A673 (cell line): ENCODE data around the gene MON1B. TPM values are rescaled to one million over a fixed set of nuclear protein-coding genes. Genes with fewer than 3 reads are reported as not detected.

Experiments
- BruUV-seq: library from RNA; stranded (reverse); fragments of 400-500 nt; replicated peaks from 2 replicates; lab custom pipeline; 2021; lab: Mats Ljungman, UMichigan
- CTCF ChIA-PET: fragments of 300-600 bp; sonication (Branson Sonifier 250); formaldehyde crosslinking; loops from one replicate; lab custom pipeline; 2022; ENCODE audit warnings: antibody characterized with exemption; lab: Charles Lee
- POLR2A ChIA-PET: fragments of 300-600 bp; sonication (Branson Sonifier 250); formaldehyde crosslinking; loops from one replicate; lab custom pipeline; 2022; ENCODE audit warnings: antibody characterized with exemption; ENCODE audit not compliant: low non-redundant PET; lab: Charles Lee
- DNase-seq: peaks from one replicate; pipeline ENCODE4 v3.0.0-alpha.2; 2015; ENCODE audit warnings: low spot score
- H3K27ac ChIP-seq: fragments of 200-600 bp; sonication (generic); 2 replicates; pipeline ENCODE4 v1.5.1; 2016; ENCODE audit warnings: mixed run types, low read depth, mild to moderate bottlenecking, mixed read lengths, antibody characterized with exemption, low read length; ENCODE audit not compliant: poor library complexity, severe bottlenecking
- H3K27me3 ChIP-seq: fragments of 200-600 bp; sonication (generic); replicated peaks from 2 replicates; pipeline ENCODE4 v1.6.1; 2017; ENCODE audit warnings: mixed run types, low read depth, mild to moderate bottlenecking, mixed read lengths, antibody characterized with exemption, low read length; ENCODE audit not compliant: insufficient read depth, poor library complexity
- H3K36me3 ChIP-seq: fragments of 200-600 bp; sonication (generic); 2 replicates; pipeline ENCODE4 v1.6.1; 2016; ENCODE audit warnings: mixed run types, mild to moderate bottlenecking, mixed read lengths, antibody characterized with exemption, low read length; ENCODE audit not compliant: insufficient read depth, poor library complexity, severe bottlenecking
- H3K4me1 ChIP-seq: fragments of 200-600 bp; sonication (generic); 2 replicates; pipeline ENCODE4 v1.6.1; 2017; ENCODE audit warnings: mixed run types, mild to moderate bottlenecking, mixed read lengths, antibody characterized with exemption, low read length; ENCODE audit not compliant: insufficient read depth, poor library complexity, severe bottlenecking
- H3K4me3 ChIP-seq: fragments of 200-600 bp; sonication (generic); 2 replicates; pipeline ENCODE4 v1.5.1; 2016; ENCODE audit warnings: low read depth, mixed run types, mild to moderate bottlenecking, mixed read lengths, low read length; ENCODE audit not compliant: poor library complexity, severe bottlenecking
- H3K9me3 ChIP-seq: fragments of 200-600 bp; sonication (generic); 2 replicates; pipeline ENCODE4 v1.6.1; 2016; ENCODE audit warnings: mixed run types, low read depth, mild to moderate bottlenecking, mixed read lengths, antibody characterized with exemption, low read length; ENCODE audit not compliant: poor library complexity, severe bottlenecking
- EZH2 ChIP-seq: fragments of 200-600 bp; sonication (generic); IDR thresholded peaks from 2 replicates; pipeline ENCODE4 v1.6.1; 2017; ENCODE audit warnings: borderline replicate concordance, low read depth, mild to moderate bottlenecking, mixed read lengths, antibody characterized with exemption, low read length; ENCODE audit not compliant: poor library complexity, severe bottlenecking
- intact Hi-C: fragments of 100-400 bp; cut with micrococcal nuclease; formaldehyde crosslinking; loops from one replicate; pipeline ENCODE4 v1.10.0; 2022; ENCODE audit not compliant: unreplicated experiment
- total RNA-seq: library from RNA; stranded (reverse); gene quantifications from 2 replicates; pipeline ENCODE4 v1.2.3, GENCODE V29; 2021
- TF ChIP-seq, protein P1 (sequence below): fragments of 300-800, 200-600 bp; sonication (generic); conservative IDR thresholded peaks from 2 replicates; pipeline ENCODE4 v1.5.1; 2017; ENCODE audit warnings: low read depth, mild to moderate bottlenecking, antibody characterized with exemption, low read length, moderate library complexity, mixed read lengths

Gene MON1B
- total RNA-seq, 1 experiment from 2014 or later: 44.1 TPM

DNA sequence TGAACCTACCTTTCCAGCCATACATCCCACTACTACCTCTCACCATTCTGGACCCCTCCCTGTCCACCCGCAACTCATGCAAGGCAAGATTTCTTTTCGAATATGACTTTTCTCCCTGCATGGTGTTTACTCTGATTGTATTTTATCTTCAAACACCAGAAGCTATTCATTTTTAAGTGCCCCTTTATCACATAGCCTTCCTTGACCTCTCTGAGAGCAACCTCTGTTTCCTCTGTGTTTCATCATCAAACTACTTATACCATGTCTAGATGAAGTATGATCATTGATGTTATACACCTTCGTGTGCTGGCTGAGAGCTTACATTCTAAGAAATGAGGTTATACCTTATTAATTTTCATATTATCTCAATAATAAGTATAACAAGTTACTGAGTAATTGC lies 40.1 kb downstream of the MON1B start:
- TF ChIP-seq, protein P1, sequence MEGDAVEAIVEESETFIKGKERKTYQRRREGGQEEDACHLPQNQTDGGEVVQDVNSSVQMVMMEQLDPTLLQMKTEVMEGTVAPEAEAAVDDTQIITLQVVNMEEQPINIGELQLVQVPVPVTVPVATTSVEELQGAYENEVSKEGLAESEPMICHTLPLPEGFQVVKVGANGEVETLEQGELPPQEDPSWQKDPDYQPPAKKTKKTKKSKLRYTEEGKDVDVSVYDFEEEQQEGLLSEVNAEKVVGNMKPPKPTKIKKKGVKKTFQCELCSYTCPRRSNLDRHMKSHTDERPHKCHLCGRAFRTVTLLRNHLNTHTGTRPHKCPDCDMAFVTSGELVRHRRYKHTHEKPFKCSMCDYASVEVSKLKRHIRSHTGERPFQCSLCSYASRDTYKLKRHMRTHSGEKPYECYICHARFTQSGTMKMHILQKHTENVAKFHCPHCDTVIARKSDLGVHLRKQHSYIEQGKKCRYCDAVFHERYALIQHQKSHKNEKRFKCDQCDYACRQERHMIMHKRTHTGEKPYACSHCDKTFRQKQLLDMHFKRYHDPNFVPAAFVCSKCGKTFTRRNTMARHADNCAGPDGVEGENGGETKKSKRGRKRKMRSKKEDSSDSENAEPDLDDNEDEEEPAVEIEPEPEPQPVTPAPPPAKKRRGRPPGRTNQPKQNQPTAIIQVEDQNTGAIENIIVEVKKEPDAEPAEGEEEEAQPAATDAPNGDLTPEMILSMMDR: no peak
- no peak for TF ChIP-seq EZH2
- Histone ChIP-seq H3K9me3 (no peaks in the 10 kb centered on the region), H3K4me3 (no peak overlapping the region), H3K27ac (no peak overlapping the region), H3K4me1 (no peaks in the 10 kb centered on the region), H3K36me3 (no peaks in the 10 kb centered on the region), H3K27me3 (no peaks in the 10 kb centered on the region)
- POLR2A ChIA-PET: no interaction called here
- CTCF ChIA-PET: no interaction called here
- intact Hi-C loops: loop anchor here (10.0 kb wide), 1 partner anchor 744 kb away; no protein-coding TSS in a partner anchor
- no peak for DNase-seq
- no TSS peak for BruUV-seq

GRCh38 chr16:77233799-77234519 lies 43.0 kb downstream of the MON1B start:
- no peak overlapping the region for H3K4me3 ChIP-seq
- H3K27ac ChIP-seq: no peak overlapping the region
- TF ChIP-seq EZH2: no peak
- TF ChIP-seq, protein P1: no peak
- no peak for DNase-seq
- CTCF ChIA-PET: interaction anchor here (0.6 kb wide), 1 partner anchor 834 kb away, joined by 8 read pairs; no protein-coding TSS in a partner anchor
- H3K9me3 ChIP-seq: no peaks in the 10 kb centered on the region
- intact Hi-C loops: loop anchor here (10.0 kb wide), 1 partner anchor 741 kb away; no protein-coding TSS in a partner anchor
- H3K4me1 ChIP-seq: no peaks in the 10 kb centered on the region
- no peaks in the 10 kb centered on the region for H3K36me3 ChIP-seq
- no peaks in the 10 kb centered on the region for H3K27me3 ChIP-seq
- POLR2A ChIA-PET: no interaction called here
- no TSS peak for BruUV-seq

DNA sequence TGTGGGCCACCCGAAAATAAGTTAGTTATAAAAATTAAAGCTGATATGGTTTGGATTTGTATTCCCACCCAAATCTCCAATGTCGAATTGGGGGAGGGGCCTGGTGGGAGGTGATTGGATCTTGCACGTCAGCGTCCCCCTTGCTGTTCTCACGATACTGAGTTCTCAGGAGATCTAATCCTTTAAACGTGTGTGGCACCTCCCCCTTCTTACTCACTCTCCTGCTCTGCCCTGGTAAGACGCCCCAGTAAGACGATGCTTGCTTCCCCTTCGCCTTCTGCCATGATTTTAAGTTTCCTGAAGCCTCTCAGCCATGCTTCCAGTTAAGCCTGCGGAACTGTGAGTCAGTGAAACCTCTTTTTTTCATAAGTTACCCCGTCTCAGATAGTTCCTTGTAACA lies 43.6 kb downstream of the MON1B start:
- no peaks in the 10 kb centered on the region for H3K9me3 ChIP-seq
- peak; percentile 35 for DNase-seq
- H3K27me3 ChIP-seq: no peaks in the 10 kb centered on the region
- H3K4me1 ChIP-seq: no peaks in the 10 kb centered on the region
- TF ChIP-seq, protein P1: no peak
- no peak for TF ChIP-seq EZH2
- ChIA-PET POLR2A (no interaction called here), CTCF (no interaction called here)
- intact Hi-C loops: loop anchor here (5.0 to 10.0 kb wide), 2 partner anchors 740 to 863 kb away; partner anchors contain the start of gene WWOX
- H3K27ac ChIP-seq: no peak overlapping the region
- no peak overlapping the region for H3K4me3 ChIP-seq
- no peaks in the 10 kb centered on the region for H3K36me3 ChIP-seq
- BruUV-seq: no TSS peak
